Lower leg skin (tissue), 4 donors: Measurements from ENCODE around the gene PHC3. TPM values are rescaled to one million over a fixed set of nuclear protein-coding genes. Genes with fewer than 3 reads are reported as not detected.
A peak's percentile ranks its signal among the peaks of the same experiment; 100 is the strongest.

ENCODE experiments used
- DNase-seq, 2 donors: peaks; one replicate each; pipeline ENCODE4 v3.0.0-alpha.2; 2019; ENCODE audit warnings: low spot score in 2 of 2
- H3K4me3 ChIP-seq: fragments of 200-600 bp; sonication (generic); 2 replicates; pipeline ENCODE4 v1.5.1; 2017; ENCODE audit warnings: mild to moderate bottlenecking, low read depth; ENCODE audit not compliant: poor library complexity, severe bottlenecking
- CTCF ChIP-seq, 3 donors: fragments of 450-650 bp; IDR thresholded peaks; one replicate each; pipeline ENCODE4 v1.5.1; 2016; ENCODE audit warnings: antibody characterized with exemption in 3 of 3, mild to moderate bottlenecking in 3 of 3, moderate library complexity in 2 of 3
- POLR2A ChIP-seq, 2 donors: fragments of 450-650 bp; IDR thresholded peaks; one replicate each; pipeline ENCODE4 v1.6.1; 2016 to 2017; ENCODE audit warnings: antibody characterized with exemption in 2 of 2, mild to moderate bottlenecking in 1 of 2, moderate library complexity in 1 of 2
- WGBS, 2 donors: methylation state at CpG; one replicate each; pipeline ENCODE4 v1.1.5; 2018; 5-methylcytosine and 5-hydroxymethylcytosine counted together
- intact Hi-C: fragments of 100-400 bp; cut with DNase I; formaldehyde crosslinking; loops from one replicate; pipeline ENCODE4 v1.15.0; 2023; ENCODE audit warnings: low total_unique reads
- total RNA-seq, 4 donors: library from RNA; depleted of rRNA; stranded (reverse); fragments of >200 nt; gene quantifications; one replicate each; pipeline ENCODE4 v1.1.0, GENCODE V29; 2016

Gene PHC3
- total RNA-seq, 4 donors from 2014 or later, result 31.9 to 47.6 (median 45.5) TPM

- 71 to 78% methylated on average over 1 of the region's 1 CpG for WGBS, 2 donors
Measured at GRCh38 chr3:170059447-170059846, 122.1 kb downstream of the PHC3 start.

GRCh38 chr3:170058127-170058526 is 123.4 kb downstream of the PHC3 start:
- DNase-seq, result peak in 1 of 2 donors; percentile 29
- H3K4me3 ChIP-seq, result no peak overlapping the region
- 81 to 88% methylated on average over 6 of the region's 6 CpGs for WGBS, 2 donors
- no peak for TF ChIP-seq POLR2A (IDR thresholded peaks at IDR 0.05)
- TF ChIP-seq CTCF (IDR thresholded peaks at IDR 0.05), result no peak
- intact Hi-C loops, result no loop called here

More at GRCh38 chr3:170059447-170059846, 122.1 kb downstream of the PHC3 start:
- intact Hi-C loops, result no loop called here
- no peak for DNase-seq
- no peak overlapping the region for H3K4me3 ChIP-seq
- TF ChIP-seq CTCF (IDR thresholded peaks at IDR 0.05) (no peak), POLR2A (IDR thresholded peaks at IDR 0.05) (no peak)

- no peak for DNase-seq
- TF ChIP-seq POLR2A (IDR thresholded peaks at IDR 0.05) (no peak), CTCF (IDR thresholded peaks at IDR 0.05) (no peak)
- intact Hi-C loops, result no loop called here
- no peak overlapping the region for H3K4me3 ChIP-seq
- WGBS, 2 donors, result 83 to 84% methylated on average over 3 of the region's 3 CpGs
Measured at GRCh38 chr3:170057550-170057949, 124.0 kb downstream of the PHC3 start.

GRCh38 chr3:170056710-170057454 is 124.7 kb downstream of the PHC3 start:
- no peak for TF ChIP-seq POLR2A (IDR thresholded peaks at IDR 0.05)
- TF ChIP-seq CTCF (IDR thresholded peaks at IDR 0.05), result no peak
- intact Hi-C loops, result no loop called here
- 84 to 85% methylated on average over 3 of the region's 3 CpGs for WGBS, 2 donors
- H3K4me3 ChIP-seq, result no peak overlapping the region
- DNase-seq, result no peak

GRCh38 chr3:170055209-170055608 is 126.3 kb downstream of the PHC3 start:
- H3K4me3 ChIP-seq, result no peak overlapping the region
- intact Hi-C loops, result no loop called here
- TF ChIP-seq CTCF (IDR thresholded peaks at IDR 0.05) (no peak), POLR2A (IDR thresholded peaks at IDR 0.05) (no peak)
- DNase-seq, result no peak
- WGBS, 2 donors, result 85 to 88% methylated on average over 5 of the region's 5 CpGs

GRCh38 chr3:170054204-170054603 is 127.3 kb downstream of the PHC3 start:
- TF ChIP-seq POLR2A (IDR thresholded peaks at IDR 0.05) (no peak), CTCF (IDR thresholded peaks at IDR 0.05) (no peak)
- DNase-seq, result no peak
- intact Hi-C loops, result no loop called here
- no peak overlapping the region for H3K4me3 ChIP-seq
- WGBS, 2 donors, result 92 to 97% methylated on average over 1 of the region's 1 CpG
